CD4-positive, alpha-beta T cell treated with Interleukin-10 for 1 hour (primary cell): ENCODE data around the gene ATP5F1B.

Experiments
- DNase-seq: peaks from one replicate; pipeline ENCODE4 v3.0.0-alpha.2; 2020

Gene ATP5F1B

DNA sequence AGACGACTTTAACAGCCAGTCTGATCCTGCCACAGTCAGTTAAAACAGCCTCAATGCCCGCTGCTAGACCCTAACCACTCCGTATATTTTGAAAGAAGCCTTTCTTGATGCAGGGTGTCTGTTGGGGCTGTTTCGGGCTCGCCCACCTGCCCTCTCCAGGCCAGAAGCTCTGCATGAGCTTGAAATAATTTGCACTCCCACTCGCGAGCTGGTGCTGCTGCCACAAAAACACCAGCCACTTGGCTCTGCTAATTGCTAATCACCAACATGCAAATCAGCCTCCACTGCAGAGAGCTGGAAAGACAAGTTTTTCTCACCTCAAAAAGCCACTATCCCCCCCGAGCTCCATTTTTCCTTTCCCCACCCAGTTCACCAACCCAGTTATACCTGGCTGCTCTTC is 31.2 kb downstream of the ATP5F1B start:
- no peak for DNase-seq

DNA sequence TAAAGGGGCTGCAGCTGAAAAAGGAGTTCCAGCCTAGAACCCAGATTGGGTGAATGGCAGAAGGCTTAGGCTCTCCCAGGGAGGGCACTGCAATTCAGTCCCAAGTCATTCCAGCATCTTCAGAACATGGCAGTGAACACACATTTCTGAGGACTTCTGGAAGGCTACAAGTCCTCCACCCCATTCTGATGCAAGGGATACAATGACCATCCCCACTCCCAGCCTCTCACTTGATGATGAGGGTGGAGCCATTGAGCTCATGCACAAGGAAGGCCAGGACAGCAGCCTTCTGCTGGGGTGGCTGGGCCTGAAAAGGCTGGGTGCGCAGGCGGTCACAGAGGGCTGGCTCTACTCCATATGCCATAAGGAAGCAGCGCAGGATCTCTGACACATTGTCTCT is 41.4 kb downstream of the ATP5F1B start:
- no peak for DNase-seq

DNA sequence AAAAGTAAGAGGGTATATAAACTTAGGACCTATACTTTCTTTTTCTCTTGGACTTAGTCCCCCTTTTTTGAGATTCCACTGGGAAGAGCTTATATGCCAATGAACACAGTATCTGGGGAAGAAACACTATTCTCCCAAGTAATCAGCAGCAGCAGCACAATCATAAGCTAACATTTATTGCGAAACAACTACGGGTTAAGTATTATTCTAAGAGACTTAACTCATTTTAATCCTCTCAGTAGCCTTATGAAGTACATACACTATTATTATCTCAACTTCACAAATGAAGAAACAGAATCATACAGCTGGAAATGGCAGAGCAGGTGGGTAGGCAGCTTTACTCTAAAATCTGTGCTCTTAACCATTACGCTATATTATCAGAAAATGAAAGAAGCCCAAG is 43.5 kb downstream of the ATP5F1B start:
- no peak for DNase-seq

DNA sequence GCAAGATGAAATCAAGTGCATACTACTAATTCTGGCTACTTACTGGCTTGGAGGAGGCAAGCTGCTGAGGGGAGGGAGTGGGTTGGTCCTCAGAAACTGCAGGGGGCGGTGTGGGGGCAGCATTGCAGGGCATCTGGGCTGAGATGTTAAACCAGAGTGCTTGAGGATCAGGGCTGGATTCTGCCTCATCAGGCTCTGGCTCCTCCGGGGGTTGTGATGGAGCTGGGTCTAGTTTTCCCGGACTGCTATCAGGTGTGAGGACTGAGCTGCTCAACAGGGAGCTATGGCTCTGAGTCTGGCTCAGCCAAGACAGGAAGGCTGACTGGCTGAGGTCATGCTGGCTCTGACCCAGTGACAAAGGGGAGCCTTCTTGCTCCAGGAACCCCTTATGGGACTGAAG is 44.3 kb downstream of the ATP5F1B start:
- DNase-seq: peak; percentile 40

DNA sequence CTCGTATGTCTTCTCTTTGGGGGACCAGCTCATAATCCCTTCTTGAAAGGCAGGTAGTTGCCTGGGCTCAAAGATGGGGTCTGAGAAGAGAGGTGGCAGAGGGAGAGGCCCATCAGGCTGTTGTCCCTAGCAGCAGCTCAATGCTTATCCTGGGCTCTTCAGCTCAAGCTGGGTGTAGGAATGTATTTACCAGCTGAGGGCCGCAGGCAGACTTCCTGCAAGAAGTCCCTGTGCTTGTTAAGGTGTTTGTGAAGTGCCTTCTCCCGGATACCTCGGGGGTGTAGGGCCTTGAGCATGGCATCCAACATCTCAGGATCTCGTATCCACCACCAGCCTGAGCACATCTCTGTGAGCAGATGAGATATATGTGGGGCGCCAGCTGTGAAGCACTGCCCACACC is 45.0 kb downstream of the ATP5F1B start:
- no peak for DNase-seq

DNA sequence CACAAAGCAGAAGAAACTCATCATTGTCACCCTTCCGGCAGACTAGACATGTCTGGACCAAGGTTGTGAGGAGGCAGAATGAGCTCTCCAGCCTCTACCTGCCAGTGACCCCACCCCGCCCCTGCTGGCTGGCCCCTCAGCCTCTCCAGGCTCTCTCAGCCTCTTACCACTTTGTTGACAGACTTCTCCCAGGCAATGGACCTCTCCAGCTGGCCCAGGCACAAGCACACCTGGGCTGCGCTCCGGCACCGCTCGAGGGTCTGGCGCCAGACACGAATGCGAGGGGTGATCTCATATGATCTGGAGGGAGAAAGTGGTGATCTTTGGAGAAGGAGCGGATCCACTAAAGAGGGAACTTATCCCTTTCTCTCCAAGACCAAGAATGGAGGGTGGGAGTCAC is 46.0 kb downstream of the ATP5F1B start:
- no peak for DNase-seq

DNA sequence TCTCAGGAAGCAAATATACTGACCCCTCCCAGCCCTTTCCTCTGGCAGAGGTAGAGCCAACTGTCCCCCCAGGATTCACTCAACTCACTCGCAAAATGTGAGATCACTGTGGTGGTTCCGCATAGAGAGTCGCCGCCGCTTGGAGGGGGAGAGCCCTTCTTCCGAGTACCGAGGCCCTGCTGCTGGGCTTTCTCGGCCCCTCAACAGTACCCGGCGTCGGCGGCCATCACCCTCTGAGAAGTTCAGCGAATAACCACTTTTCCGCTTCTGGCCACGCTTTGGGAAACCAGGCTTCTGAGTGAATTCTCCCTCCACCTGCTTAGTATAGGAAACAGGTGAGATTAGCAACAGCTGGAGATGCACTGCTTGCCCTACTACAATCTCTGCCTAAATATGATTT is 46.7 kb downstream of the ATP5F1B start:
- DNase-seq: no peak

DNA sequence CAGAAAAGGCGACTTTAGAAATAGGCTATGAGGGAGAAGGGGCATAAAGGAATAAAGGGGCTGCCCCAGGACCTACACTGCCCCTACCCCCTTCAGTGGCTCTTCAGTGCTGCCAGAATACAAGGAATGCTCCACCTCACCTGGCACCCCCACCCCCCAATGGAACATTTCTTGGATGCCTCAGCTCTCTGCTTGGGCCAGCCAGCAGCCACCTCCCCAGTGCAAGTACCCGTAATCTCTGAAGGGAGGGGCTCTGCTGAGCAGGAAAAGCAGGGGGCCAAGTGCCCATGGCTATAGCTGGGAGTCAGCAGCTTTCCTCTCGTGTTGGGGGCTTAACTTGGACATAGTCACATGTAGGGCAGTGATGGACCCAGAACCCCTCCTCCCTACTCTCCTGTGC is 49.0 kb downstream of the ATP5F1B start:
- no peak for DNase-seq

DNA sequence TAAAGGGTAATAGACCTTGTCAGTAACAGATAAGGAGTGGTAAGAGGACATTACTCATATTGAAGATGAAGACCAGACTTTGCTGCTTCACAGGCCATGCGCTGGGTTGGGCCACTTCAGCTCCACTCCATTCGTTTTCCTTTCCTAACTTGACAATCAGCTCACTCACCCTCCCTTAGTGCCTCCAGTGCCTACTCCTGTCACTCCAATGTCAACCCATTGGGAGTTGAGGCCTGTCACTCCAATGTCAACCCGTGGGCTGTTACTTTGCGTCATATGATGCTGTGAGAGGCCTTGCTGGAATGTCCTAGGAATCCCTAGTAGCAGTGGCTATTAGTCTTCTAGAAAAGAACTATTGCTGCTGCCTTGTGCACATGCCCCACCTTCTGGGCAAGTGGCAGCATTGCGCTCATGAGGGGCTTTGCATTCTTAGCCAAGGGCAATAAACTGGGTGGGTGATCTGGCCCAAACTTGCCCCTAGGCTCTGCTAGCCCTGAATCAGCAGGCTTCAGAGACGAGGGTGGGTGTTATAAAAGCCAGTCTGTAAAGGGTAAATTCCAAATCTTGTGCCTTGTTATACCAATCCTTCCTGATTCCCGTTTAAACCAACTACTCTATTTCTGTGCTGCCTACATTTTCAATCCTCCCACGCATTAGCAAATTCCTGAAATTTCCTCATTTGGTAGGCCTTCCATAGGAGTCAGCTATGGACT is 51.7 kb downstream of the ATP5F1B start:
- peak; percentile 71 for DNase-seq

DNA sequence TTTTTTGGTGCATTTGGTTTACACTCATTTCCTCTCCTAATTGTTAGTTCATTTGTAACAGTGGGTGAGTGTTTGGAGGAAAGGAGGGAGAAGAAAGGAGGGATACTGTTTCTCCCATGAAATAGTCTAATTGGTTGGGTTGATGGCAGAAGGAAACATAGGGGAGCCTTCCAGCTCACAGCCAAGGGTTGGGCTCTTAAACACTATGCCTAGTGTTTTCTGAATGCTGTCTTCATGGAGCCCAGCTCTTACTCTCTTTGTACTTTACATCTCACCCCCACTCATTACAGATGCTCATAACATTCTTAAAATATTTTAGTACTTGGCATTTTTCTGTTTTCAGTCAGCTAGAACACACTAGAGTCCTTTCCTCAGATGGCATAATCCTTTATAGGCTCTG is 53.8 kb downstream of the ATP5F1B start:
- DNase-seq: no peak

DNA sequence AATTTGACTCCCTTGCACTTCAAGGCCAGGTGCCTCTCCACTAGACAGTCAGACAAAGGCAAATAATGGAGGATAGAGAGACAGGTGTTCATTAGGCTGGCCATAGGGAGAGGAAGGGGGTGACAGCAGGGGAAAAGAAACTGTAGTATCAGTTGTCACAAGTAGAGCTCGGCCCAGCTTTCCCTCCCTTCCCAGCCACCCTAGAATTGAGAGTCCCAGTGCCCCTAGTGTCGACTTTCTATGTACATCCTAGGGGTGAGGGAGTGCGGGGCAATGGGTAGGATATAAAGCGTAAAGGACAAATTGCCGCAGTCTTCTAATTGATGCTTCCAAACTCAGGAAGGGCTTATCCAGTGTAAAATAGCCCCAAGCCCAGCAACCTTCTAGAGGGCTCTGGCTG is 54.7 kb downstream of the ATP5F1B start:
- DNase-seq: no peak

DNA sequence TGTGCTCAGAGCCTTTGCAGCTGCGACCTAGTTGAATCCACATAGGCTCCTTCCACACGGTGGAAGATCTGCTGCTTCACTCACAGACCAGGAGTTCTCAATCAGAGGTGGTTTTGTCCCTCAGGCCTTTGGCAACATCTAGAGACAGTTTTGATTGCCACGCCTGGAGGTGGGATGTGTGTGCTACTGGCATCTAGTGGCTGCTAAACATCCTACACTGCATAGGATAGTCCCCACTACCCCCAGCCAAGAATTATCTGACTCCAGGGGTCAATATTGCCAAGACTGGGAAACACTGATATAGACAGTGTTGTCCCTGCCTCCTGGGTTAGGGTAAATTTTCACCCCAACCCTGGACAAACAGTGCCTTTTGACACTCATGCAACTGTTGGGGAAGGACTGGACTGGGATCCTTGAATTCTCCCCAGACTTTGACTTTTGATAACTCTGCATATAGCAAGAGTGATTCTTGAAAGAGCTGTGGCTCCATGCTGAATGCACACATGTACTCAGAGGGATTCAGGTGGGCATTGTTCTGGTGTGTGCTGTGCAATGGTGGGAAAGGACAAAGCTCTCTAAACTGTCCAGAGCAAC is 55.5 kb downstream of the ATP5F1B start:
- DNase-seq: no peak

DNA sequence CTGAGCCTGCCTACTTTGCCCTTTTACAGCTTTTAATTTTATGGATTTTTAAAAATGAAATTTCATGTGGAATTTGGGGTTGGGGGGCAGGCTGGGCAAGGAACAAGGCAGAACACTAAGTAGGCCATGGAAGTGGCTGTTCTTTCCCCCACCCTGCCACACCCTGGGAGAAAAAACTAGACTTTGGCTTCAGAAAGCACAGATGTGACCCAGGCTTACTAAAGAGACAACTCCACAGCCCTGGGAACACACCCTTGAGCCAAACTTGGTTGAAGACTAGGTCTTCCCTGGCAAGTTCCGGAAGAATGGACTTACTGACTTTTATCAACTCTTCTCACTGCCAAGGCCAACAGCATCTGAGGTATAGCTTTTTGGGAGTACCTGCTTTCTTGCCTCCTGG is 56.0 kb downstream of the ATP5F1B start:
- no peak for DNase-seq
